Keratinocyte (primary cell): ENCODE measurements around the gene DENND5A. TPM values are rescaled to one million over a fixed set of nuclear protein-coding genes. Genes with fewer than 3 reads are reported as not detected.

Source experiments
- DNase-seq: peaks from one replicate; pipeline ENCODE4 v3.0.0-alpha.2; 2011; ENCODE audit warnings: low read depth, missing footprints, low spot score
- FAIRE-seq: peaks from 2 replicates; lab custom pipeline; 2011; peaks lifted over from hg19 to GRCh38; lab: Jason Lieb, UNC
- H2AFZ ChIP-seq: 2 replicates; pipeline ENCODE4 v1.6.0; 2012; ENCODE audit warnings: low read length, control low read depth, inconsistent platforms; ENCODE audit not compliant: control insufficient read depth
- H3K27ac ChIP-seq: 2 replicates; pipeline ENCODE4 v1.5.1; 2011; ENCODE audit warnings: low read length; ENCODE audit not compliant: control insufficient read depth, insufficient read depth
- H3K27me3 ChIP-seq: 3 replicates; pipeline ENCODE4 v1.6.0; 2011; ENCODE audit warnings: low read length; ENCODE audit not compliant: control insufficient read depth, insufficient read depth; ENCODE audit errors: extremely low read depth
- H3K36me3 ChIP-seq, 2 experiments: 2 replicates in 1 of 2; 3 replicates in 1 of 2; pipeline ENCODE4 v1.5.1; 2011; ENCODE audit warnings: low read length in 2 of 2, mild to moderate bottlenecking in 1 of 2; ENCODE audit not compliant: control insufficient read depth in 2 of 2, insufficient read depth in 2 of 2; ENCODE audit errors: extremely low read depth in 1 of 2
- H3K4me1 ChIP-seq: 3 replicates; pipeline ENCODE4 v1.5.1; 2011; ENCODE audit warnings: low read length; ENCODE audit not compliant: control insufficient read depth, insufficient read depth; ENCODE audit errors: extremely low read depth
- H3K4me2 ChIP-seq: 3 replicates; pipeline ENCODE4 v1.6.0; 2011; ENCODE audit warnings: low read depth, low read length; ENCODE audit not compliant: control insufficient read depth, insufficient read depth; ENCODE audit errors: extremely low read depth
- H3K4me3 ChIP-seq, 3 experiments: fragments of 200-600 bp in 1 of 3; sonication (generic) in 1 of 3; 2 replicates in 2 of 3; 3 replicates in 1 of 3; pipeline ENCODE4 v1.5.1; 2011 to 2016; ENCODE audit warnings: low read length in 3 of 3, mild to moderate bottlenecking in 3 of 3, control low read depth in 2 of 3, inconsistent platforms in 1 of 3, low read depth in 1 of 3, mixed read lengths in 1 of 3, mixed run types in 1 of 3, moderate library complexity in 1 of 3; ENCODE audit not compliant: control insufficient read depth in 2 of 3, insufficient read depth in 2 of 3; ENCODE audit errors: extremely low read depth in 1 of 3
- H3K79me2 ChIP-seq: 2 replicates; pipeline ENCODE4 v1.6.0; 2012; ENCODE audit warnings: low read length; ENCODE audit not compliant: control insufficient read depth, insufficient read depth
- H3K9ac ChIP-seq: 3 replicates; pipeline ENCODE4 v1.6.0; 2011; ENCODE audit warnings: low read length; ENCODE audit not compliant: control insufficient read depth, insufficient read depth; ENCODE audit errors: extremely low read depth
- H3K9me1 ChIP-seq: 3 replicates; pipeline ENCODE4 v1.6.0; 2011; ENCODE audit warnings: low read length; ENCODE audit not compliant: control insufficient read depth, insufficient read depth; ENCODE audit errors: extremely low read depth
- H3K9me3 ChIP-seq: 2 replicates; pipeline ENCODE4 v1.5.1; 2012; ENCODE audit warnings: low read depth, low read length; ENCODE audit not compliant: control insufficient read depth
- H4K20me1 ChIP-seq: 3 replicates; pipeline ENCODE4 v1.6.0; 2011; ENCODE audit warnings: low read length; ENCODE audit not compliant: control insufficient read depth, insufficient read depth; ENCODE audit errors: extremely low read depth
- EZH2 ChIP-seq: IDR thresholded peaks from one replicate; pipeline ENCODE4 v1.6.1; 2012; ENCODE audit warnings: inconsistent platforms, mild to moderate bottlenecking, low read length, moderate library complexity
- dilution Hi-C: fragments of 300-500 bp; cut with MboI; formaldehyde crosslinking; loops from one replicate; pipeline ENCODE4 v1.7.0; 2020; ENCODE audit warnings: low sequenced_read_pairs; ENCODE audit not compliant: extremely low pct_ligation_motif_present
- polyA plus RNA-seq, 5 experiments: library from polyadenylated mRNA; depleted of rRNA in 3 of 5; stranded (reverse) in 3 of 5; stranded (forward) in 1 of 5; unstranded in 1 of 5; fragments of >200 nt; gene quantifications; 1 replicate in 1 of 5; 2 replicates in 3 of 5; 3 replicates in 1 of 5; pipeline versions ENCODE4 v1.2.1 to v1.2.3, GENCODE V29; 2011 to 2012; ENCODE audit warnings: missing spikeins in 2 of 5, low read depth in 1 of 5, low replicate concordance in 1 of 5
- TF ChIP-seq, protein P1 (sequence below), 3 experiments: IDR thresholded peaks in 1 of 3; conservative IDR thresholded peaks in 1 of 3; optimal IDR thresholded peaks in 1 of 3; 2 replicates in 2 of 3; 3 replicates in 1 of 3; pipeline versions ENCODE3 to v1.5.1; 2011; ENCODE audit warnings: low read length in 3 of 3, mild to moderate bottlenecking in 3 of 3, moderate library complexity in 2 of 3, control low read depth in 1 of 3, inconsistent platforms in 1 of 3; ENCODE audit not compliant: insufficient read depth in 2 of 3; ENCODE audit errors: extremely low read depth in 1 of 3

Gene DENND5A
- polyA plus RNA-seq, 1 donor (not counting 4 experiments of a cell fraction or from before 2014, with no cell fraction given) = 49.1 TPM

DNA sequence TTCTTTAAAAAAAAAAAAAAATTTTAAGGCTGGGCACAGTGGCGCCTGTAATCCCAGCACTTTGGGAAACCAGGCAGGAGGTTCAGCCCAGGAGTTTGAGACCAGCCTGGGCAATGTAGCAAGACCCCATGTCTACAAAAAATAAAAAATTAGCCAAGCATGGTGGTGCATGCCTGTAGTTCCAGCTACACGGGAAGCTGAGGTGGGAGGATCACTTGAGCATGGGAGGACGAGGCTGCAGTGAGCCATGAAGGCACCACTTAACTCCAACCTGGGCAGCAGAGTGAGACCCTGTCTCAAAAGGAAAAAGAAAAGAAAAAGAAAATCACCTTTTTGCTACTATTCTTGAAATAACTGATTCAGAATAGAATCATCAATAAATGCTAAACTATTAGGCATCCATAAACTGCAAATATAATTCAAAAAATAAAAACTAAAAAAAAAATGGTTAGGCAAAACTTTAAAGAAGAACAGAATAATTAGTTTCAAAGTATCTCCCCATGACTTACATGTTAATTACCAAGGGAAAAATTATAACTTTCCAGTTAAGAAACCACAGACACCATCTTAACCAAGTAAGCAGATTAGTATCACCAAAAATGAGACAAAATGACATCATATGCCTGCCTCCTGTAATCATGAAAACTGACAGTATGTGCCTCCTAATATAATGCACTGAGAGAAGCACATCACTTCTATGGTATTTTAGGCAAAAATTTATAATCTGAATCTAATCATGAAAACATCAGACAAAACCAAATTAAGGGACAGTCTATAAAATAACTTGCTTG, 63.6 kb downstream of the DENND5A start:
- no peaks in the 10 kb centered on the region for H3K79me2 ChIP-seq
- no peak for TF ChIP-seq EZH2
- TF ChIP-seq, protein P1, sequence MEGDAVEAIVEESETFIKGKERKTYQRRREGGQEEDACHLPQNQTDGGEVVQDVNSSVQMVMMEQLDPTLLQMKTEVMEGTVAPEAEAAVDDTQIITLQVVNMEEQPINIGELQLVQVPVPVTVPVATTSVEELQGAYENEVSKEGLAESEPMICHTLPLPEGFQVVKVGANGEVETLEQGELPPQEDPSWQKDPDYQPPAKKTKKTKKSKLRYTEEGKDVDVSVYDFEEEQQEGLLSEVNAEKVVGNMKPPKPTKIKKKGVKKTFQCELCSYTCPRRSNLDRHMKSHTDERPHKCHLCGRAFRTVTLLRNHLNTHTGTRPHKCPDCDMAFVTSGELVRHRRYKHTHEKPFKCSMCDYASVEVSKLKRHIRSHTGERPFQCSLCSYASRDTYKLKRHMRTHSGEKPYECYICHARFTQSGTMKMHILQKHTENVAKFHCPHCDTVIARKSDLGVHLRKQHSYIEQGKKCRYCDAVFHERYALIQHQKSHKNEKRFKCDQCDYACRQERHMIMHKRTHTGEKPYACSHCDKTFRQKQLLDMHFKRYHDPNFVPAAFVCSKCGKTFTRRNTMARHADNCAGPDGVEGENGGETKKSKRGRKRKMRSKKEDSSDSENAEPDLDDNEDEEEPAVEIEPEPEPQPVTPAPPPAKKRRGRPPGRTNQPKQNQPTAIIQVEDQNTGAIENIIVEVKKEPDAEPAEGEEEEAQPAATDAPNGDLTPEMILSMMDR (optimal IDR thresholded peaks at IDR 0.05 in 1 of 3, IDR thresholded peaks at IDR 0.05 in 1 of 3, conservative IDR thresholded peaks at IDR 0.05 in 1 of 3; ENCODE audit: extremely low read depth in 1 of 3, insufficient read depth in 2 of 3, low read length in 3 of 3) = no peak
- H4K20me1 ChIP-seq = no peaks in the 10 kb centered on the region
- no peak overlapping the region for H2AFZ ChIP-seq
- no peak overlapping the region for H3K4me2 ChIP-seq
- FAIRE-seq (no peak), DNase-seq (no peak)
- no peaks in the 10 kb centered on the region for H3K4me1 ChIP-seq
- no peaks in the 10 kb centered on the region for H3K9me1 ChIP-seq
- no peaks in the 10 kb centered on the region for H3K27me3 ChIP-seq
- H3K36me3 ChIP-seq = peaks cover 5 to 6% of the 10 kb centered on the region in 2 experiments
- no peak overlapping the region for H3K9ac ChIP-seq
- no peak overlapping the region for H3K4me3 ChIP-seq
- no peaks in the 10 kb centered on the region for H3K9me3 ChIP-seq
- no peak overlapping the region for H3K27ac ChIP-seq
- dilution Hi-C loops = no loop called here

DNA sequence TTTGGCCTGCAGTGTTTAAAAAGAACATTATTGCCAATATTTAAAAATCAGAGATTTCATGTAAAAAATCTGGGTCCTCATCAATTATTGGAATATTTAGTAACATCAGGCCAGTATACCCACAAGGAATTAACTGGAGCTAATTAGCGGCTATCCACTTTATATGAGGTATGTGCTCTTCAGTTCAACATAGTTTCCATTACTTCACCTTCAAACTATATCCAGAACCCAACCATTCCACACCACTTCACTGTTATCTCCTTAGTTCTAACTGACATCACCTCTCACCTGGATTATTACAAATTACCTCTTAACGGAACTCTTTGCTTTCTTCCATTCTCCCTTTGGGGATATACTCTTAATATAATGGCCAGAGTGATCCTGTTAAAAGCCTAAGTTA, 64.7 kb downstream of the DENND5A start:
- Histone ChIP-seq H4K20me1 (no peaks in the 10 kb centered on the region), H3K9me1 (no peaks in the 10 kb centered on the region), H3K36me3 (peaks cover 1 to 6% of the 10 kb centered on the region in 2 experiments), H3K9me3 (no peaks in the 10 kb centered on the region), H3K27ac (no peak overlapping the region), H3K4me3 (no peak overlapping the region), H3K27me3 (no peaks in the 10 kb centered on the region), H3K9ac (no peak overlapping the region), H2AFZ (no peak overlapping the region), H3K4me2 (no peak overlapping the region), H3K79me2 (no peaks in the 10 kb centered on the region), H3K4me1 (no peaks in the 10 kb centered on the region)
- no peak for FAIRE-seq
- no peak for DNase-seq
- dilution Hi-C loops = no loop called here
- TF ChIP-seq, protein P1 (optimal IDR thresholded peaks at IDR 0.05 in 1 of 3, IDR thresholded peaks at IDR 0.05 in 1 of 3, conservative IDR thresholded peaks at IDR 0.05 in 1 of 3; ENCODE audit: extremely low read depth in 1 of 3, insufficient read depth in 2 of 3, low read length in 3 of 3) = no peak
- TF ChIP-seq EZH2 = no peak
